HepG2 (cell line): ENCODE data around the gene ALDH3B1. TPM values are rescaled to one million over a fixed set of nuclear protein-coding genes. Genes with fewer than 3 reads are reported as not detected.

Experiments used
- ATAC-seq: fragments of 200-7000 bp; cut with Tn5 transposase; 3 replicates; pipeline ENCODE4 v1.9.1; 2020; ENCODE audit warnings: mild to moderate bottlenecking, moderate library complexity
- BruUV-seq: library from RNA; stranded (reverse); fragments of 400-500 nt; replicated peaks from 2 replicates; lab custom pipeline; 2021; lab: Mats Ljungman, UMichigan
- CTCF ChIA-PET: fragments of 300-600 bp; formaldehyde crosslinking; extraction: SDS; loops from one replicate; lab custom pipeline; 2021; ENCODE audit warnings: low total read pairs, inconsistent platforms, low intra/inter-chr PET ratio; lab: Yijun Ruan, JAX
- POLR2A ChIA-PET: fragments of 350-600 bp; sonication (Branson Sonifier 250); formaldehyde crosslinking; loops from one replicate; lab custom pipeline; 2020; ENCODE audit warnings: antibody characterized with exemption, inconsistent platforms; lab: Yijun Ruan, JAX
- DNase-seq: peaks from one replicate; pipeline ENCODE4 v3.0.0-alpha.2; 2015; ENCODE audit warnings: low spot score
- FAIRE-seq: peaks from 3 replicates; lab custom pipeline; 2011; peaks lifted over from hg19 to GRCh38; lab: Jason Lieb, UNC
- H2AFZ ChIP-seq: one replicate; pipeline ENCODE4 v1.6.1; 2011; ENCODE audit warnings: low read length, inconsistent platforms
- H3K27ac ChIP-seq: fragments of 300-600 bp; 3 replicates; pipeline ENCODE4 v1.8.0; 2011; ENCODE audit warnings: mixed run types, mild to moderate bottlenecking, mixed read lengths, low read length, inconsistent platforms; ENCODE audit not compliant: insufficient read depth; ENCODE audit errors: extremely low read length
- H3K27me3 ChIP-seq, 2 experiments: fragments of 200-600 bp in 1 of 2; 2 replicates in 1 of 2; 3 replicates in 1 of 2; pipeline versions ENCODE4 v1.6.0 to v1.8.0; 2011; ENCODE audit warnings: low read length in 2 of 2, mild to moderate bottlenecking in 2 of 2, moderate library complexity in 2 of 2, inconsistent platforms in 1 of 2; ENCODE audit not compliant: insufficient read depth in 2 of 2, control insufficient read depth in 1 of 2
- H3K36me3 ChIP-seq, 2 experiments: fragments of 200-600 bp in 1 of 2; replicated peaks in 1 of 2; 2 replicates in 1 of 2; 3 replicates in 1 of 2; pipeline versions ENCODE4 v1.5.1 to v1.8.0; 2011; ENCODE audit warnings: low read length in 2 of 2, inconsistent platforms in 1 of 2; ENCODE audit not compliant: insufficient read depth in 2 of 2, control insufficient read depth in 1 of 2
- H3K4me1 ChIP-seq: 2 replicates; pipeline ENCODE4 v1.5.1; 2012; ENCODE audit warnings: low read length, inconsistent platforms; ENCODE audit not compliant: insufficient read depth
- H3K4me2 ChIP-seq: 2 replicates; pipeline ENCODE4 v1.6.0; 2011; ENCODE audit warnings: low read depth, low read length, inconsistent platforms
- H3K4me3 ChIP-seq, 3 experiments: fragments of 200-600 bp in 1 of 3; sonication (generic), shearing (Covaris generic) in 1 of 3; replicated peaks in 1 of 3; 2 replicates each; pipeline ENCODE4 v1.5.1; 2011 to 2016; ENCODE audit warnings: low read length in 3 of 3, inconsistent platforms in 2 of 3, low read depth in 2 of 3, mild to moderate bottlenecking in 2 of 3, control low read depth in 1 of 3, mixed read lengths in 1 of 3; ENCODE audit not compliant: insufficient read depth in 1 of 3
- H3K79me2 ChIP-seq: one replicate; pipeline ENCODE4 v1.6.1; 2011; ENCODE audit warnings: low read length, inconsistent platforms; ENCODE audit not compliant: insufficient read depth
- H3K9ac ChIP-seq: 2 replicates; pipeline ENCODE4 v1.6.0; 2011; ENCODE audit warnings: mild to moderate bottlenecking, low read depth, low read length, inconsistent platforms; ENCODE audit not compliant: insufficient read depth
- H3K9me3 ChIP-seq: 2 replicates; pipeline ENCODE4 v1.5.1; 2012; ENCODE audit warnings: mild to moderate bottlenecking, low read length
- H4K20me1 ChIP-seq: 2 replicates; pipeline ENCODE4 v1.6.0; 2011; ENCODE audit warnings: inconsistent platforms, mild to moderate bottlenecking, low read length, moderate library complexity; ENCODE audit not compliant: insufficient read depth
- ADNP ChIP-seq: sonication (generic); formaldehyde crosslinking; IDR thresholded peaks from 2 replicates; pipeline ENCODE4 v1.4.0; 2020; ENCODE audit warnings: missing genetic modification reagents
- AGO1 ChIP-seq: fragments of 200-400 bp; formaldehyde crosslinking; IDR thresholded peaks from 2 replicates; pipeline ENCODE4 v1.6.1; 2017; ENCODE audit warnings: mild to moderate bottlenecking, low read depth, low read length, moderate library complexity; ENCODE audit not compliant: poor library complexity, severe bottlenecking
- AGO2 ChIP-seq: fragments of 200-400 bp; formaldehyde crosslinking; optimal IDR thresholded peaks from 2 replicates; pipeline ENCODE3; 2017; ENCODE audit warnings: mild to moderate bottlenecking, low read depth, low read length, moderate library complexity
- AKAP8 ChIP-seq: sonication (generic); formaldehyde crosslinking; IDR thresholded peaks from 2 replicates; pipeline ENCODE4 v1.5.1; 2020; ENCODE audit warnings: mild to moderate bottlenecking, missing genetic modification reagents
- CREM ChIP-seq, 2 experiments: sonication (generic) in 1 of 2; formaldehyde crosslinking in 1 of 2; IDR thresholded peaks; 2 replicates each; pipeline versions ENCODE4 v1.4.0 to v1.6.1; 2016 to 2020; ENCODE audit warnings: antibody characterized with exemption in 1 of 2, mild to moderate bottlenecking in 1 of 2, missing genetic modification reagents in 1 of 2
- NCOA2 ChIP-seq: sonication (generic); formaldehyde crosslinking; IDR thresholded peaks from 2 replicates; pipeline ENCODE4 v1.8.0; 2022; ENCODE audit warnings: inconsistent platforms
- PAF1 ChIP-seq: IDR thresholded peaks from 2 replicates; pipeline ENCODE4 v1.6.1; 2016; ENCODE audit warnings: missing genetic modification reagents, missing compliant biosample characterization
- ZBTB8A ChIP-seq: sonication (generic); formaldehyde crosslinking; IDR thresholded peaks from 2 replicates; pipeline ENCODE4 v1.4.0; 2020; ENCODE audit warnings: mild to moderate bottlenecking, low read depth, missing genetic modification reagents, borderline replicate concordance
- ZKSCAN8 ChIP-seq: IDR thresholded peaks from 2 replicates; pipeline ENCODE4 v1.6.1; 2016; ENCODE audit warnings: borderline replicate concordance, missing genetic modification reagents, missing compliant biosample characterization
- ZNF563 ChIP-seq: sonication (generic); formaldehyde crosslinking; IDR thresholded peaks from 2 replicates; pipeline ENCODE4 v1.8.0; 2022; ENCODE audit warnings: mild to moderate bottlenecking, moderate library complexity, missing genetic modification reagents
- ZNF672 ChIP-seq: sonication (generic); formaldehyde crosslinking; IDR thresholded peaks from 2 replicates; pipeline ENCODE4 v1.8.1; 2022; ENCODE audit warnings: missing genetic modification reagents
- WGBS: methylation state at CpG from one replicate; pipeline ENCODE4 v1.1.6; 2017; ENCODE audit warnings: low lambda C conversion rate; 5-methylcytosine and 5-hydroxymethylcytosine counted together
- in situ Hi-C: cut with HindIII; loops from 2 replicates; pipeline ENCODE4 v1.10.0; 2017; ENCODE audit warnings: low pct_unique_long_range_greater_than_20kb; ENCODE audit not compliant: extremely low pct_ligation_motif_present
- intact Hi-C: fragments of 100-400 bp; cut with micrococcal nuclease; formaldehyde crosslinking; loops from one replicate; pipeline ENCODE4 v1.10.0; 2022; ENCODE audit not compliant: unreplicated experiment
- polyA plus RNA-seq, 8 experiments: library from polyadenylated mRNA; depleted of rRNA in 3 of 8; stranded (reverse) in 7 of 8; unstranded in 1 of 8; fragments of >200 nt; fragmentation: Illumina TruSeq in 4 of 8; extraction: Trizol in 4 of 8; gene quantifications; 2 replicates each; pipeline versions ENCODE4 v1.2.1 to v1.2.3, GENCODE V29; 2011 to 2016; ENCODE audit warnings: low read depth in 4 of 8, missing spikeins in 1 of 8, mixed read lengths in 1 of 8; ENCODE audit not compliant: insufficient read depth in 1 of 8
- total RNA-seq, 5 experiments: library from RNA; depleted of rRNA; stranded (reverse); fragments of >200 nt; fragmentation: Illumina TruSeq; extraction: Trizol; gene quantifications; 2 replicates each; pipeline ENCODE4 v1.2.3, GENCODE V29; 2016; ENCODE audit warnings: low read depth in 1 of 5
- TF ChIP-seq, protein P1 (sequence below): sonication (generic); formaldehyde crosslinking; IDR thresholded peaks from 2 replicates; pipeline ENCODE4 v1.5.0; 2020; ENCODE audit warnings: missing genetic modification reagents
- TF ChIP-seq, protein P2 (sequence below): sonication (generic); formaldehyde crosslinking; IDR thresholded peaks from 2 replicates; pipeline ENCODE4 v1.8.0; 2022; ENCODE audit warnings: mild to moderate bottlenecking, missing genetic modification reagents
- TF ChIP-seq, protein P3 (sequence below): sonication (generic); formaldehyde crosslinking; IDR thresholded peaks from 2 replicates; pipeline ENCODE4 v1.4.0; 2020; ENCODE audit warnings: missing genetic modification reagents, mild to moderate bottlenecking, borderline replicate concordance
- TF ChIP-seq, protein P4 (sequence below): sonication (generic); formaldehyde crosslinking; IDR thresholded peaks from 2 replicates; pipeline ENCODE4 v1.4.0; 2020; ENCODE audit warnings: missing genetic modification reagents

The ALDH3B1 gene
- total and polyA plus RNA-seq, 2 of the 13 experiments (the other 11 are each of a cell fraction or from before 2014, with no cell fraction given): 4.0 to 6.7 TPM

DNA sequence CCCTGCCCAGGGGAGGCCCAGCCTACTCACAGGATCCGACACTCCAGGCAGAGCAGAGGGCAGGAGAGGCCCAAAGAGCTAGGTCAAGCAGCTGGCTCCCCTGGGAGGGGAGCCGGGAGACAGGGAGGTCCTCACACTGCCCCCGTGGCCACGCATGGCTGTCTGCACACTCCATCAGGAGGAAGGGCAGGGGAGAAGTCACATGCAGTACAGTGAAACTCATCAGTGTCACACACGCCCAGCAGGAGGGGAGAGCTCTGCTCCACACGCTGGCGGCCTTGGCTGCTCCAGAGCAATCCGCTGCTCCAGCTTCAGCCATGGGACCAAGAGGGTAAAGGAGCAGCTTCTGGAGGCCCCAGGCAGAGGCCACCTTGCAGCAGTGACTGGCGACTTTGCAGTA lies 43.0 kb downstream of the ALDH3B1 start:
- ChIA-PET POLR2A (interaction anchor here (0.8 to 2.8 kb wide), 4 partner anchors 10 to 43 kb away, joined by 3 to 11 read pairs (median 6); partner anchors contain the start of genes ALDH3B1 and TCIRG1), CTCF (no interaction called here)
- Histone ChIP-seq H3K27ac (no peak overlapping the region), H3K9ac (no peak overlapping the region), H3K4me2 (no peak overlapping the region), H3K27me3 (no peaks in the 10 kb centered on the region), H3K9me3 (no peaks in the 10 kb centered on the region), H4K20me1 (peaks cover 5% of the 10 kb centered on the region; the same call in 1 of the 2 replicates), H3K4me3 (no peak overlapping the region), H2AFZ (no peak overlapping the region), H3K4me1 (no peaks in the 10 kb centered on the region), H3K36me3 (peaks cover 20 to 29% of the 10 kb centered on the region in 2 experiments), H3K79me2 (no peaks in the 10 kb centered on the region)
- WGBS: 100% methylated on average over 6 of the region's 9 CpGs
- no peak for DNase-seq
- in situ Hi-C loops: no loop called here
- BruUV-seq: no TSS peak
- intact Hi-C loops: no loop called here
- peak; percentile 6 for ATAC-seq
- no peak for FAIRE-seq
- TF ChIP-seq ZNF563 (CRISPR knock-in tag) (no peak), ZKSCAN8 (CRISPR knock-in tag) (no peak), PAF1 (peak; percentile 79; the same call in 1 of the 2 replicates), CREM (IDR thresholded peaks at IDR 0.05) (no peak), CREM (CRISPR knock-in tag; IDR thresholded peaks at IDR 0.05) (no peak), ZBTB8A (CRISPR knock-in tag) (no peak), AGO2 (peak; percentile 82), AGO1 (peak; percentile 60), ADNP (CRISPR knock-in tag) (no peak), NCOA2 (CRISPR knock-in tag) (no peak), ZNF672 (CRISPR knock-in tag) (no peak), AKAP8 (peak; percentile 34; the same call in 1 of the 2 replicates)
- TF ChIP-seq, protein P1, sequence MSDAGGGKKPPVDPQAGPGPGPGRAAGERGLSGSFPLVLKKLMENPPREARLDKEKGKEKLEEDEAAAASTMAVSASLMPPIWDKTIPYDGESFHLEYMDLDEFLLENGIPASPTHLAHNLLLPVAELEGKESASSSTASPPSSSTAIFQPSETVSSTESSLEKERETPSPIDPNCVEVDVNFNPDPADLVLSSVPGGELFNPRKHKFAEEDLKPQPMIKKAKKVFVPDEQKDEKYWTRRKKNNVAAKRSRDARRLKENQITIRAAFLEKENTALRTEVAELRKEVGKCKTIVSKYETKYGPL: no peak
- TF ChIP-seq, protein P2, sequence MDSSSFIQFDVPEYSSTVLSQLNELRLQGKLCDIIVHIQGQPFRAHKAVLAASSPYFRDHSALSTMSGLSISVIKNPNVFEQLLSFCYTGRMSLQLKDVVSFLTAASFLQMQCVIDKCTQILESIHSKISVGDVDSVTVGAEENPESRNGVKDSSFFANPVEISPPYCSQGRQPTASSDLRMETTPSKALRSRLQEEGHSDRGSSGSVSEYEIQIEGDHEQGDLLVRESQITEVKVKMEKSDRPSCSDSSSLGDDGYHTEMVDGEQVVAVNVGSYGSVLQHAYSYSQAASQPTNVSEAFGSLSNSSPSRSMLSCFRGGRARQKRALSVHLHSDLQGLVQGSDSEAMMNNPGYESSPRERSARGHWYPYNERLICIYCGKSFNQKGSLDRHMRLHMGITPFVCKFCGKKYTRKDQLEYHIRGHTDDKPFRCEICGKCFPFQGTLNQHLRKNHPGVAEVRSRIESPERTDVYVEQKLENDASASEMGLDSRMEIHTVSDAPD: no peak
- TF ChIP-seq, protein P3, sequence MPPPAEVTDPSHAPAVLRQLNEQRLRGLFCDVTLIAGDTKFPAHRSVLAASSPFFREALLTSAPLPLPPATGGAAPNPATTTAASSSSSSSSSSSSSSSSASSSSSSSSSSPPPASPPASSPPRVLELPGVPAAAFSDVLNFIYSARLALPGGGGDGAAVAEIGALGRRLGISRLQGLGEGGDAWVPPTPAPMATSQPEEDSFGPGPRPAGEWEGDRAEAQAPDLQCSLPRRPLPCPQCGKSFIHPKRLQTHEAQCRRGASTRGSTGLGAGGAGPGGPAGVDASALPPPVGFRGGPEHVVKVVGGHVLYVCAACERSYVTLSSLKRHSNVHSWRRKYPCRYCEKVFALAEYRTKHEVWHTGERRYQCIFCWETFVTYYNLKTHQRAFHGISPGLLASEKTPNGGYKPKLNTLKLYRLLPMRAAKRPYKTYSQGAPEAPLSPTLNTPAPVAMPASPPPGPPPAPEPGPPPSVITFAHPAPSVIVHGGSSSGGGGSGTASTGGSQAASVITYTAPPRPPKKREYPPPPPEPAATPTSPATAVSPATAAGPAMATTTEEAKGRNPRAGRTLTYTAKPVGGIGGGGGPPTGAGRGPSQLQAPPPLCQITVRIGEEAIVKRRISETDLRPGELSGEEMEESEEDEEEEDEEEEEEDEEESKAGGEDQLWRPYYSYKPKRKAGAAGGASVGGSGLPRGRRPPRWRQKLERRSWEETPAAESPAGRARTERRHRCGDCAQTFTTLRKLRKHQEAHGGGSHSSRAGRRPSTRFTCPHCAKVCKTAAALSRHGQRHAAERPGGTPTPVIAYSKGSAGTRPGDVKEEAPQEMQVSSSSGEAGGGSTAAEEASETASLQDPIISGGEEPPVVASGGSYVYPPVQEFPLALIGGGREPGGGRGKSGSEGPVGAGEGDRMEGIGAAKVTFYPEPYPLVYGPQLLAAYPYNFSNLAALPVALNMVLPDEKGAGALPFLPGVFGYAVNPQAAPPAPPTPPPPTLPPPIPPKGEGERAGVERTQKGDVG: no peak
- TF ChIP-seq, protein P4, sequence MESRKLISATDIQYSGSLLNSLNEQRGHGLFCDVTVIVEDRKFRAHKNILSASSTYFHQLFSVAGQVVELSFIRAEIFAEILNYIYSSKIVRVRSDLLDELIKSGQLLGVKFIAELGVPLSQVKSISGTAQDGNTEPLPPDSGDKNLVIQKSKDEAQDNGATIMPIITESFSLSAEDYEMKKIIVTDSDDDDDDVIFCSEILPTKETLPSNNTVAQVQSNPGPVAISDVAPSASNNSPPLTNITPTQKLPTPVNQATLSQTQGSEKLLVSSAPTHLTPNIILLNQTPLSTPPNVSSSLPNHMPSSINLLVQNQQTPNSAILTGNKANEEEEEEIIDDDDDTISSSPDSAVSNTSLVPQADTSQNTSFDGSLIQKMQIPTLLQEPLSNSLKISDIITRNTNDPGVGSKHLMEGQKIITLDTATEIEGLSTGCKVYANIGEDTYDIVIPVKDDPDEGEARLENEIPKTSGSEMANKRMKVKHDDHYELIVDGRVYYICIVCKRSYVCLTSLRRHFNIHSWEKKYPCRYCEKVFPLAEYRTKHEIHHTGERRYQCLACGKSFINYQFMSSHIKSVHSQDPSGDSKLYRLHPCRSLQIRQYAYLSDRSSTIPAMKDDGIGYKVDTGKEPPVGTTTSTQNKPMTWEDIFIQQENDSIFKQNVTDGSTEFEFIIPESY (CRISPR knock-in tag): peak; percentile 96
